HEK293 (cell line): ENCODE results near the gene MAPK8IP3.
A peak's percentile ranks its signal among the peaks of the same experiment; 100 is the strongest.

Experiments used
- CTCF ChIA-PET: fragments of 350-600 bp; formaldehyde crosslinking; extraction: SDS; loops from one replicate; lab custom pipeline; 2021; ENCODE audit warnings: antibody characterized with exemption; lab: Yijun Ruan, JAX
- POLR2A ChIA-PET: fragments of 300-600 bp; formaldehyde crosslinking; extraction: SDS; loops from one replicate; lab custom pipeline; 2020; ENCODE audit warnings: antibody characterized with exemption, inconsistent platforms; lab: Yijun Ruan, JAX
- H3K27ac ChIP-seq: fragments of 200-500 bp; sonication (Bioruptor generic); 2 replicates; pipeline ENCODE4 v1.5.1; 2014; ENCODE audit warnings: low read depth, low read length, control low read depth, inconsistent platforms; ENCODE audit errors: extremely low read depth
- H3K36me3 ChIP-seq, 2 experiments: fragments of 200-500 bp in 1 of 2; sonication (Bioruptor generic) in 1 of 2; 1 replicate in 1 of 2; 2 replicates in 1 of 2; pipeline ENCODE4 v1.5.1; 2014 to 2017; ENCODE audit warnings: inconsistent platforms in 2 of 2, low read length in 2 of 2; ENCODE audit not compliant: control insufficient read depth in 2 of 2, insufficient read depth in 1 of 2
- H3K4me1 ChIP-seq: fragments of 200-500 bp; sonication (Bioruptor generic); 2 replicates; pipeline ENCODE4 v1.5.1; 2014; ENCODE audit warnings: mild to moderate bottlenecking, low read length, inconsistent platforms; ENCODE audit not compliant: control insufficient read depth, insufficient read depth
- H3K4me3 ChIP-seq: 2 replicates; pipeline ENCODE4 v1.5.1; 2011; ENCODE audit warnings: low read depth, mild to moderate bottlenecking, control low read depth, low read length, moderate library complexity
- H3K9me3 ChIP-seq: fragments of 200-500 bp; sonication (Bioruptor generic); 2 replicates; pipeline ENCODE4 v1.5.1; 2014; ENCODE audit warnings: low read depth, low read length, inconsistent platforms; ENCODE audit not compliant: control insufficient read depth, insufficient read depth
- BCL11B ChIP-seq: fragments of 450-650 bp; formaldehyde crosslinking; IDR thresholded peaks from 2 replicates; pipeline ENCODE4 v1.5.1; 2016; ENCODE audit warnings: low read depth, missing biosample characterization, missing genetic modification characterization
- FEZF1 ChIP-seq: fragments of 450-650 bp; formaldehyde crosslinking; IDR thresholded peaks from 2 replicates; pipeline ENCODE4 v1.5.1; 2016; ENCODE audit warnings: missing biosample characterization, missing genetic modification characterization
- GFI1B ChIP-seq: fragments of 450-650 bp; formaldehyde crosslinking; IDR thresholded peaks from 2 replicates; pipeline ENCODE4 v1.5.1; 2016; ENCODE audit warnings: missing biosample characterization, missing genetic modification characterization
- KLF7 ChIP-seq: fragments of 450-650 bp; formaldehyde crosslinking; IDR thresholded peaks from 2 replicates; pipeline ENCODE4 v1.5.1; 2016; ENCODE audit warnings: missing biosample characterization, missing genetic modification characterization, borderline replicate concordance
- KLF9 ChIP-seq: fragments of 450-650 bp; formaldehyde crosslinking; IDR thresholded peaks from 2 replicates; pipeline ENCODE4 v1.5.1; 2016; ENCODE audit warnings: missing biosample characterization, missing genetic modification characterization, low read depth
- MYNN ChIP-seq: fragments of 450-650 bp; formaldehyde crosslinking; IDR thresholded peaks from 2 replicates; pipeline ENCODE4 v1.5.1; 2016; ENCODE audit warnings: missing biosample characterization, missing genetic modification characterization, borderline replicate concordance
- SCRT2 ChIP-seq: fragments of 450-650 bp; formaldehyde crosslinking; IDR thresholded peaks from 2 replicates; pipeline ENCODE4 v1.5.1; 2016; ENCODE audit warnings: missing biosample characterization, missing genetic modification characterization
- ZBTB7A ChIP-seq: fragments of 450-650 bp; formaldehyde crosslinking; IDR thresholded peaks from 2 replicates; pipeline ENCODE4 v1.5.1; 2016; ENCODE audit warnings: low read depth, missing biosample characterization, missing genetic modification characterization
- ZEB2 ChIP-seq: fragments of 450-650 bp; formaldehyde crosslinking; IDR thresholded peaks from 2 replicates; pipeline ENCODE4 v1.5.1; 2016; ENCODE audit warnings: missing biosample characterization, missing genetic modification characterization
- ZNF169 ChIP-seq: fragments of 450-650 bp; formaldehyde crosslinking; IDR thresholded peaks from 2 replicates; pipeline ENCODE4 v1.5.1; 2016; ENCODE audit warnings: missing biosample characterization, missing genetic modification characterization
- ZNF221 ChIP-seq: fragments of 450-650 bp; formaldehyde crosslinking; IDR thresholded peaks from 2 replicates; pipeline ENCODE4 v1.5.1; 2017; ENCODE audit warnings: missing biosample characterization, missing genetic modification characterization, borderline replicate concordance
- ZNF394 ChIP-seq: fragments of 450-650 bp; formaldehyde crosslinking; IDR thresholded peaks from 2 replicates; pipeline ENCODE4 v1.5.1; 2016; ENCODE audit warnings: missing biosample characterization, missing genetic modification characterization, mild to moderate bottlenecking, moderate library complexity, borderline replicate concordance
- ZNF501 ChIP-seq: fragments of 450-650 bp; formaldehyde crosslinking; IDR thresholded peaks from 2 replicates; pipeline ENCODE4 v1.5.1; 2016; ENCODE audit warnings: missing biosample characterization, missing genetic modification characterization
- ZNF558 ChIP-seq: fragments of 450-650 bp; formaldehyde crosslinking; IDR thresholded peaks from 2 replicates; pipeline ENCODE4 v1.5.1; 2016; ENCODE audit warnings: missing biosample characterization, missing genetic modification characterization
- ZNF585B ChIP-seq: fragments of 450-650 bp; formaldehyde crosslinking; IDR thresholded peaks from 2 replicates; pipeline ENCODE4 v1.5.1; 2016; ENCODE audit warnings: missing biosample characterization, missing genetic modification characterization
- ZNF670 ChIP-seq: fragments of 450-650 bp; formaldehyde crosslinking; IDR thresholded peaks from 2 replicates; pipeline ENCODE4 v1.5.1; 2016; ENCODE audit warnings: missing biosample characterization, missing genetic modification characterization, low read depth
- ZNF707 ChIP-seq: fragments of 450-650 bp; formaldehyde crosslinking; IDR thresholded peaks from 2 replicates; pipeline ENCODE4 v1.5.1; 2016; ENCODE audit warnings: missing biosample characterization, missing genetic modification characterization
- ZNF777 ChIP-seq: fragments of 450-650 bp; formaldehyde crosslinking; IDR thresholded peaks from 2 replicates; pipeline ENCODE4 v1.5.1; 2017; ENCODE audit warnings: missing biosample characterization, missing genetic modification characterization, borderline replicate concordance
- TF ChIP-seq, protein P1 (sequence below): fragments of 450-650 bp; formaldehyde crosslinking; IDR thresholded peaks from 2 replicates; pipeline ENCODE4 v1.5.1; 2016; ENCODE audit warnings: missing biosample characterization, missing genetic modification characterization
- TF ChIP-seq, protein P2 (sequence below): fragments of 450-650 bp; formaldehyde crosslinking; IDR thresholded peaks from 2 replicates; pipeline ENCODE4 v1.5.1; 2016; ENCODE audit warnings: missing biosample characterization, missing genetic modification characterization
- TF ChIP-seq, protein P3 (sequence below): fragments of 450-650 bp; IDR thresholded peaks from 2 replicates; pipeline ENCODE4 v1.5.1; 2018; ENCODE audit warnings: missing biosample characterization, missing genetic modification characterization

The MAPK8IP3 gene

DNA sequence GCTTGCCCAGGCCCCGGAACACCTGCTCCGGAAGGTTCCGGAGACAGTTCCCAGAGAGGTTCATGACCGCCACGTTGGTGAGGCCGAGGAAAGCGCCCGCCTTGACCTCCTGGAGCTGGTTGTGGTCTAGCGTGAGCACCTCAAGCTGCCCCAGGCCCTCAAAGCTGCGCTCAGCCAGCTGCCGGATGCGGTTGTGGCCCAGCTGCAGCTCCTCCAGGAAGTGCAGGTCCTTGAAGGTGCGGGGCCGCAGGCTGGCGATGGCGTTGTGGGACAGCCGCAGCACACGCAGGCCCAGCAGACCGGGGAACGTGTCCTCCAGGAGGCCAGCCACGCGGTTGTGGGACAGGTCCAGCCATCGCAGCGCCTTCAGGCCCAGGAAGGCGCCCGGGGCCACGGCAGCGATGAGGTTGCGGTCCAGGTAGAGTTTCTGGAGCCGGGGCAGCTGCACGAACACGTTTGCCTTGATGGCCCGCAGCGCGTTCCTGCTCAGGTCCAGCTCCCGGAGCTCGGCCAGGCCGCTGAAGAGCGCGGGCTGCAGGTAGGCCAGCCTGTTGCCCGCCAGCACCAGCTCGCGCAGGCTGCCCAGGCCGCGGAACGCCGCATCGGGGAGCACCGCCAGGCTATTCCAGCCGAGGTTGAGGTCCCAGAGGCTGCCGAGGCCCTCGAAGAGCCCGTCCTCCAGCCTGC, 85.4 kb downstream of the MAPK8IP3 start:
- CTCF ChIA-PET: no interaction called here

DNA sequence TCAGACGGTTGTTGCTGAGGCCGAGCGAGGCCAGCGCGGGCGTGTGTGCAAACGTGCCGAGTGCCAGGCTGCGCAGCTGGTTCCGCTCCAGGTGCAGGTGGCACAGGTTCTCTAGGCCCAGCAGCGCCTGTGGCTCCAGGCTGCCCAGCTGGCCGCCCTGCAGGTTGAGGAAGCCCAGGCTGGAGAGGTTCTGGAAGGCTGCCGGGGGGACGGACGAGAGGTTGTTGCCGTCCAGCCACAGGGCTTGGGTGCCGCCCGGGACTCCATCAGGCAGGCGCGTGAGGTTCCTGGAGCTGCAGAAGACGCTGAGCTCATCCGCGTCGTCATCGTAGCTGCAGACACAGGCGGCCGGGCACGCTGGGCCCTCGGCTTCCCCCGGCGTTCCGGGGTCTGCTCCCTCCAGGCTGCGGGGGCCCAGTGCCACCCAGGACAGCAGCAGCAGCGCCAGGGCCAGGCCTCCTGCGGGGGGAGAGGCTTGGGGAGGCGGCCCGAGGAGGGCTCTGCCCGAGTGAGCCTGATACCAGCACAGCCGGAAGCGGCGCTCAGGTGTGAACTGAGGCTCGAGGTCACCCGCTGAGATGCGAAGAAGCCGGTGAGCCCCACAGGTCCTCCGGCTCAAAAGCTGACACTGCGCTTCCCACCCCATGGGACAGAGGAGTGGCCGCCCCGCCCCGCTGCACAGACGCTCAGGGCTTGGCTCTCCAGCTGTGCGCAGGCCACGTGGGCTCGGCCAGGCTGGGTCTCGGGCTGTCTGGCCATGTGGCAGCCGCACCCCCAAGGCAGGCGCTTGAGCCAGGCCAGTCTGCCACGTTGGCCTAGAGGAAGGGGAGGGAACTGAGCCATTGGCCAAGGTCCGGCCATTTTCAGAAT, 86.2 kb downstream of the MAPK8IP3 start:
- no peaks in the 10 kb centered on the region for H3K4me1 ChIP-seq
- no peaks in the 10 kb centered on the region for H3K9me3 ChIP-seq
- ChIA-PET CTCF (no interaction called here), POLR2A (interaction anchor here (0.9 to 3.8 kb wide), 2 partner anchors 10 to 173 kb away, joined by 3 to 19 read pairs; partner anchors contain the start of genes NUBP2, RPS2 and SPSB3)
- H3K4me3 ChIP-seq: no peak overlapping the region
- peaks cover 0 to 33% of the 10 kb centered on the region in 2 experiments; a peak in 2 of 3 replicates for H3K36me3 ChIP-seq
- no peak overlapping the region for H3K27ac ChIP-seq
- TF ChIP-seq, protein P1, sequence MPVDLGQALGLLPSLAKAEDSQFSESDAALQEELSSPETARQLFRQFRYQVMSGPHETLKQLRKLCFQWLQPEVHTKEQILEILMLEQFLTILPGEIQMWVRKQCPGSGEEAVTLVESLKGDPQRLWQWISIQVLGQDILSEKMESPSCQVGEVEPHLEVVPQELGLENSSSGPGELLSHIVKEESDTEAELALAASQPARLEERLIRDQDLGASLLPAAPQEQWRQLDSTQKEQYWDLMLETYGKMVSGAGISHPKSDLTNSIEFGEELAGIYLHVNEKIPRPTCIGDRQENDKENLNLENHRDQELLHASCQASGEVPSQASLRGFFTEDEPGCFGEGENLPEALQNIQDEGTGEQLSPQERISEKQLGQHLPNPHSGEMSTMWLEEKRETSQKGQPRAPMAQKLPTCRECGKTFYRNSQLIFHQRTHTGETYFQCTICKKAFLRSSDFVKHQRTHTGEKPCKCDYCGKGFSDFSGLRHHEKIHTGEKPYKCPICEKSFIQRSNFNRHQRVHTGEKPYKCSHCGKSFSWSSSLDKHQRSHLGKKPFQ: 0 out of 2 replicates have a peak, but pooled peaks have one; percentile 21
- no peak for TF ChIP-seq KLF9

More for the DNA sequence above, 85.4 kb downstream of the MAPK8IP3 start:
- TF ChIP-seq ZNF707 (no peak), BCL11B (no peak), ZNF169 (no peak), ZNF585B (tag by site-specific recombination) (no peak), ZNF558 (tag by site-specific recombination) (no peak), ZEB2 (tag by site-specific recombination) (no peak), FEZF1 (tag by site-specific recombination) (no peak), ZNF777 (tag by site-specific recombination) (no peak), ZNF394 (tag by site-specific recombination) (no peak), KLF7 (tag by site-specific recombination) (no peak), ZBTB7A (tag by site-specific recombination) (no peak), MYNN (tag by site-specific recombination) (no peak), ZNF501 (tag by site-specific recombination) (no peak), ZNF221 (tag by site-specific recombination) (no peak), SCRT2 (tag by site-specific recombination) (no peak), GFI1B (tag by site-specific recombination) (no peak), ZNF670 (tag by site-specific recombination) (no peak)
- TF ChIP-seq, protein P2, sequence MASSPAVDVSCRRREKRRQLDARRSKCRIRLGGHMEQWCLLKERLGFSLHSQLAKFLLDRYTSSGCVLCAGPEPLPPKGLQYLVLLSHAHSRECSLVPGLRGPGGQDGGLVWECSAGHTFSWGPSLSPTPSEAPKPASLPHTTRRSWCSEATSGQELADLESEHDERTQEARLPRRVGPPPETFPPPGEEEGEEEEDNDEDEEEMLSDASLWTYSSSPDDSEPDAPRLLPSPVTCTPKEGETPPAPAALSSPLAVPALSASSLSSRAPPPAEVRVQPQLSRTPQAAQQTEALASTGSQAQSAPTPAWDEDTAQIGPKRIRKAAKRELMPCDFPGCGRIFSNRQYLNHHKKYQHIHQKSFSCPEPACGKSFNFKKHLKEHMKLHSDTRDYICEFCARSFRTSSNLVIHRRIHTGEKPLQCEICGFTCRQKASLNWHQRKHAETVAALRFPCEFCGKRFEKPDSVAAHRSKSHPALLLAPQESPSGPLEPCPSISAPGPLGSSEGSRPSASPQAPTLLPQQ (tag by site-specific recombination): no peak
- TF ChIP-seq, protein P3, sequence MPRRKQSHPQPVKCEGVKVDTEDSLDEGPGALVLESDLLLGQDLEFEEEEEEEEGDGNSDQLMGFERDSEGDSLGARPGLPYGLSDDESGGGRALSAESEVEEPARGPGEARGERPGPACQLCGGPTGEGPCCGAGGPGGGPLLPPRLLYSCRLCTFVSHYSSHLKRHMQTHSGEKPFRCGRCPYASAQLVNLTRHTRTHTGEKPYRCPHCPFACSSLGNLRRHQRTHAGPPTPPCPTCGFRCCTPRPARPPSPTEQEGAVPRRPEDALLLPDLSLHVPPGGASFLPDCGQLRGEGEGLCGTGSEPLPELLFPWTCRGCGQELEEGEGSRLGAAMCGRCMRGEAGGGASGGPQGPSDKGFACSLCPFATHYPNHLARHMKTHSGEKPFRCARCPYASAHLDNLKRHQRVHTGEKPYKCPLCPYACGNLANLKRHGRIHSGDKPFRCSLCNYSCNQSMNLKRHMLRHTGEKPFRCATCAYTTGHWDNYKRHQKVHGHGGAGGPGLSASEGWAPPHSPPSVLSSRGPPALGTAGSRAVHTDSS (tag by site-specific recombination): no peak
- no peak overlapping the region for H3K4me3 ChIP-seq
- POLR2A ChIA-PET: interaction anchor here (0.8 to 3.8 kb wide), 3 partner anchors 9 to 173 kb away, joined by 3 to 19 read pairs (median 3); partner anchors contain the start of genes NUBP2, RPS2 and SPSB3
- no peaks in the 10 kb centered on the region for H3K9me3 ChIP-seq
- no peak overlapping the region for H3K27ac ChIP-seq
- H3K36me3 ChIP-seq: peaks cover 0 to 41% of the 10 kb centered on the region in 2 experiments; a peak in 2 of 3 replicates
- H3K4me1 ChIP-seq: no peaks in the 10 kb centered on the region
